OCI-LY7 (cell line): ENCODE results near the gene ESRRG. TPM values are rescaled to one million over a fixed set of nuclear protein-coding genes. Genes with fewer than 3 reads are reported as not detected.

Experiments
- BruUV-seq: library from RNA; stranded (reverse); fragments of 400-500 nt; replicated peaks from 2 replicates; lab custom pipeline; 2021; lab: Mats Ljungman, UMichigan
- CTCF ChIA-PET: fragments of 300-600 bp; sonication (Branson Sonifier 250); formaldehyde crosslinking; loops from one replicate; lab custom pipeline; 2022; ENCODE audit warnings: antibody characterized with exemption; ENCODE audit not compliant: unreplicated experiment; lab: Charles Lee
- POLR2A ChIA-PET: fragments of 300-600 bp; sonication (Branson Sonifier 250); formaldehyde crosslinking; loops from one replicate; lab custom pipeline; 2022; ENCODE audit warnings: antibody characterized with exemption; lab: Charles Lee
- DNase-seq: peaks from one replicate; pipeline ENCODE4 v3.0.0-alpha.2; 2015; ENCODE audit warnings: low spot score
- H2AFZ ChIP-seq: fragments of 200-600 bp; sonication (generic), shearing (Covaris generic); 2 replicates; pipeline ENCODE4 v1.6.1; 2014; ENCODE audit warnings: mild to moderate bottlenecking, antibody characterized with exemption, low read length, moderate library complexity
- H3K27ac ChIP-seq: fragments of 200-600 bp; sonication (generic); 2 replicates; pipeline ENCODE4 v1.5.1; 2014; ENCODE audit warnings: mixed run types, low read depth, mild to moderate bottlenecking, moderate library complexity, low read length, inconsistent platforms; ENCODE audit not compliant: poor library complexity, severe bottlenecking
- H3K36me3 ChIP-seq: fragments of 200-600 bp; sonication (generic); 2 replicates; pipeline ENCODE4 v1.6.1; 2014; ENCODE audit warnings: mild to moderate bottlenecking, antibody characterized with exemption, low read length, moderate library complexity, mixed read lengths; ENCODE audit not compliant: insufficient read depth
- H3K4me1 ChIP-seq: fragments of 200-600 bp; sonication (generic); 2 replicates; pipeline ENCODE4 v1.5.1; 2014; ENCODE audit warnings: mild to moderate bottlenecking, low read length; ENCODE audit not compliant: insufficient read depth, poor library complexity, severe bottlenecking
- H3K4me2 ChIP-seq: fragments of 200-600 bp; sonication (generic); 2 replicates; pipeline ENCODE4 v1.6.1; 2014; ENCODE audit warnings: mild to moderate bottlenecking, low read length
- H3K4me3 ChIP-seq: fragments of 200-600 bp; sonication (generic); 2 replicates; pipeline ENCODE4 v1.5.1; 2014; ENCODE audit warnings: mild to moderate bottlenecking, low read depth, low read length; ENCODE audit not compliant: poor library complexity, severe bottlenecking
- H3K79me2 ChIP-seq: fragments of 200-600 bp; sonication (generic); 2 replicates; pipeline ENCODE4 v1.6.1; 2016; ENCODE audit warnings: low read depth, mild to moderate bottlenecking, low read length, moderate library complexity, mixed read lengths; ENCODE audit not compliant: insufficient read depth
- H3K9me2 ChIP-seq: fragments of 200-600 bp; sonication (generic); 2 replicates; pipeline ENCODE4 v1.6.1; 2016; ENCODE audit warnings: mild to moderate bottlenecking, low read length, mixed read lengths; ENCODE audit not compliant: insufficient read depth
- H3K9me3 ChIP-seq: fragments of 200-600 bp; sonication (generic); 2 replicates; pipeline ENCODE4 v1.6.1; 2014; ENCODE audit warnings: mild to moderate bottlenecking, mixed run types, low read length, mixed read lengths
- H4K20me1 ChIP-seq: fragments of 200-600 bp; sonication (generic); 2 replicates; pipeline ENCODE4 v1.6.1; 2014; ENCODE audit warnings: mild to moderate bottlenecking, antibody characterized with exemption, low read length, moderate library complexity, mixed read lengths; ENCODE audit not compliant: insufficient read depth
- EZH2phosphoT487 ChIP-seq: fragments of 200-600 bp; sonication (generic); IDR thresholded peaks from 2 replicates; pipeline ENCODE4 v1.6.1; 2018; ENCODE audit warnings: low read depth, borderline replicate concordance, mild to moderate bottlenecking, mixed run types, antibody characterized with exemption, low read length, moderate library complexity, mixed read lengths
- intact Hi-C: fragments of 100-400 bp; cut with micrococcal nuclease; formaldehyde crosslinking; loops from one replicate; pipeline ENCODE4 v1.10.0; 2022; ENCODE audit not compliant: unreplicated experiment
- total RNA-seq, 2 experiments: library from RNA; depleted of rRNA in 1 of 2; stranded (reverse); fragments of >200 nt in 1 of 2; shearing (Covaris generic) in 1 of 2; gene quantifications; 2 replicates each; pipeline ENCODE4 v1.2.3, GENCODE V29; 2014 to 2022
- TF ChIP-seq, protein P1 (sequence below): fragments of 200-600 bp; sonication (generic); conservative IDR thresholded peaks from 2 replicates; pipeline ENCODE4 v1.5.1; 2014; ENCODE audit warnings: mild to moderate bottlenecking, antibody characterized with exemption, low read length, moderate library complexity, mixed read lengths

Gene ESRRG
- total RNA-seq, 2 experiments from 2014 or later: not detected

DNA sequence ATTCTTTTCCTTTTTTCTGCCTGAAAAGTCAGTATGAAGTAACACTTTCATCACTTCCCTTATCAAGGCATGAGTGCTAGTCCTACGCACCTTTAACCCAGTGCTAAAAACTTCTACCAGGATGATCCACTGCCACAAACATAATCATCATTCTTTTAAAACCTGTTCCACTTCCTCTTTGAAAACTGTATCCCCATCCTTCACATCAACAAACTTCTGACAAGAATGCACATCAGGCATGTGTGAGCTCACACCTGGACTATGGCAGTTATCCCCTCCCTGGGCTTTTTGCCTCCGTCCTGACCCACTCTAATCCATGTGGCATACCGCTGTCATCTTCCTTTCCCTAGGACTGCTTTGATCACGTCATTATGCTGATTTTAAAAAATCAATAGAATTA is 70.2 kb downstream of the ESRRG start:
- H3K4me3 ChIP-seq: no peak overlapping the region
- no TSS peak for BruUV-seq
- no peak overlapping the region for H2AFZ ChIP-seq
- H3K79me2 ChIP-seq: no peaks in the 10 kb centered on the region
- H3K27ac ChIP-seq: no peak overlapping the region
- no peaks in the 10 kb centered on the region for H3K4me1 ChIP-seq
- no peaks in the 10 kb centered on the region for H3K9me3 ChIP-seq
- no peaks in the 10 kb centered on the region for H3K36me3 ChIP-seq
- TF ChIP-seq EZH2phosphoT487: no peak
- TF ChIP-seq, protein P1, sequence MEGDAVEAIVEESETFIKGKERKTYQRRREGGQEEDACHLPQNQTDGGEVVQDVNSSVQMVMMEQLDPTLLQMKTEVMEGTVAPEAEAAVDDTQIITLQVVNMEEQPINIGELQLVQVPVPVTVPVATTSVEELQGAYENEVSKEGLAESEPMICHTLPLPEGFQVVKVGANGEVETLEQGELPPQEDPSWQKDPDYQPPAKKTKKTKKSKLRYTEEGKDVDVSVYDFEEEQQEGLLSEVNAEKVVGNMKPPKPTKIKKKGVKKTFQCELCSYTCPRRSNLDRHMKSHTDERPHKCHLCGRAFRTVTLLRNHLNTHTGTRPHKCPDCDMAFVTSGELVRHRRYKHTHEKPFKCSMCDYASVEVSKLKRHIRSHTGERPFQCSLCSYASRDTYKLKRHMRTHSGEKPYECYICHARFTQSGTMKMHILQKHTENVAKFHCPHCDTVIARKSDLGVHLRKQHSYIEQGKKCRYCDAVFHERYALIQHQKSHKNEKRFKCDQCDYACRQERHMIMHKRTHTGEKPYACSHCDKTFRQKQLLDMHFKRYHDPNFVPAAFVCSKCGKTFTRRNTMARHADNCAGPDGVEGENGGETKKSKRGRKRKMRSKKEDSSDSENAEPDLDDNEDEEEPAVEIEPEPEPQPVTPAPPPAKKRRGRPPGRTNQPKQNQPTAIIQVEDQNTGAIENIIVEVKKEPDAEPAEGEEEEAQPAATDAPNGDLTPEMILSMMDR: no peak
- no peaks in the 10 kb centered on the region for H3K9me2 ChIP-seq
- intact Hi-C loops: no loop called here
- ChIA-PET POLR2A (no interaction called here), CTCF (no interaction called here)
- no peak overlapping the region for H3K4me2 ChIP-seq
- H4K20me1 ChIP-seq: no peaks in the 10 kb centered on the region
- DNase-seq: no peak

DNA sequence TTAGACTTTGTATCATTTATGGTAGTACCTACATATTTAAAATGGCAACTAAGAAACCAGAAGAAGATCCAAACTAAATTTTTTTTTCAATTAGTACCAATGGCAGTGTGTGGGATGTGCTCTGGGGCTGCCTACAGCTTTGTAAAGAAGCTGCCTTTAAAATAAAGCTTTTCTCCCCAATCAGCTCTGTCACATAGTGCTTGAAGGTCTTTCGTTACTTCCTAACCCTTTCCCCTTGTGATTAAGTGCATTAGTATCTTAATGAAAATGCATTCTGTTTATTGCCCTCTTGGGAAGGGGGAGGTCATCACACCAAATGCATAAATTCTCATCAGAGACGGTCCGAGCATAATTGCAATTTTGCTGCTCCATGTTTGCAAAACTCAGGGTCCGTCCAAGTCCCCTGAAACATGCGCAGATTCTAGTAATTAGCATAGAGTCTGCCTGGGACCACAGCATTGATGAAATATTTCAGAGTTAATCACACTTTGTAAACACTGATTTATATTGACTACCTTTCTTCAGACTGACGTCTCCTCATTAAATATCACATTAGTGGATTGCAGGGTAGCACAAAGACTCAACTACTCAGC is 71.3 kb downstream of the ESRRG start:
- Histone ChIP-seq H2AFZ (no peak overlapping the region), H3K9me3 (no peaks in the 10 kb centered on the region), H3K4me2 (no peak overlapping the region), H3K36me3 (no peaks in the 10 kb centered on the region), H3K4me3 (no peak overlapping the region), H3K9me2 (no peaks in the 10 kb centered on the region), H4K20me1 (no peaks in the 10 kb centered on the region), H3K79me2 (no peaks in the 10 kb centered on the region), H3K4me1 (no peaks in the 10 kb centered on the region), H3K27ac (no peak overlapping the region)
- ChIA-PET POLR2A (interaction anchor here (1.0 kb wide), 1 partner anchor 170 kb away, joined by 4 read pairs; no protein-coding TSS in a partner anchor), CTCF (no interaction called here)
- no peak for DNase-seq
- TF ChIP-seq EZH2phosphoT487: no peak
- TF ChIP-seq, protein P1: no peak
- intact Hi-C loops: no loop called here
- BruUV-seq: no TSS peak

DNA sequence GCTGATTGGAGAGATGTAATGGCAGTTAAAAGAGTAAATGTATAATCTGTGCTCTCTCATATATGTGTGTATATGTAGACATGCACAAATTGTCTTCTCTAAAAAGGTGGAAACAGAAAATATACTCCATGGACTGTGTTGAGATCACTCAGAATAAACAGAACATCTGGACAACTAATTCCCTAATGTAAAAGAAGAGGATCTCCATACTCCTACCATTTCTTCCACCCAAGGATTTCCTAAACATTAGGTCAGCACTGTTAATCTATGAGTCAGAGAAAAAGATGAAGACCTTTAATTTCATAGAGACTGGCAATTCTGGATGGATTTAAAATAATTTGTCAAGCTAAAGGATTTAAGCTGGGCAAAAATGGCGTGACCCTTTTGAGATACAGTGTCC is 80.1 kb downstream of the ESRRG start:
- Histone ChIP-seq H3K4me2 (no peak overlapping the region), H3K9me2 (no peaks in the 10 kb centered on the region), H4K20me1 (no peaks in the 10 kb centered on the region), H3K36me3 (no peaks in the 10 kb centered on the region), H3K4me1 (no peaks in the 10 kb centered on the region), H3K27ac (no peak overlapping the region), H2AFZ (no peak overlapping the region), H3K4me3 (no peak overlapping the region), H3K9me3 (no peaks in the 10 kb centered on the region), H3K79me2 (no peaks in the 10 kb centered on the region)
- BruUV-seq: no TSS peak
- no peak for DNase-seq
- CTCF ChIA-PET: no interaction called here
- TF ChIP-seq, protein P1: no peak
- TF ChIP-seq EZH2phosphoT487: no peak
- POLR2A ChIA-PET: no interaction called here
- intact Hi-C loops: no loop called here
